Pancreas (tissue), 10 donors: ENCODE data around the gene PITX1. TPM values are rescaled to one million over a fixed set of nuclear protein-coding genes. Genes with fewer than 3 reads are reported as not detected.

Experiments used
- ATAC-seq, 4 donors: fragments of 200-7000 bp; cut with Tn5 transposase; one replicate each; pipeline versions ENCODE4 v1.8.0 to v1.9.1; 2020; ENCODE audit warnings: mild to moderate bottlenecking in 4 of 4, moderate library complexity in 4 of 4
- DNase-seq, 6 donors: peaks; one replicate each; pipeline ENCODE4 v3.0.0-alpha.2; 2020
- FAIRE-seq: peaks from 2 replicates; lab custom pipeline; 2012; peaks lifted over from hg19 to GRCh38; lab: Jason Lieb, UNC
- H3K27ac ChIP-seq, 4 donors: fragments of 200-600 bp; sonication (generic); 1 replicate in 3 of 4; 2 replicates in 1 of 4; pipeline versions ENCODE4 v1.5.0 to v1.8.0; 2020
- H3K27me3 ChIP-seq, 4 donors: fragments of 200-600 bp; one replicate each; pipeline ENCODE4 v1.8.0; 2021
- H3K36me3 ChIP-seq, 3 donors: fragments of 200-600 bp; sonication (generic) in 1 of 3; one replicate each; pipeline versions ENCODE4 v1.5.0 to v1.8.0; 2020 to 2021
- H3K4me1 ChIP-seq, 3 donors: fragments of 200-600 bp; one replicate each; pipeline ENCODE4 v1.8.0; 2021
- H3K4me3 ChIP-seq, 4 donors: fragments of 200-600 bp; sonication (generic) in 2 of 4; one replicate each; pipeline versions ENCODE4 v1.5.0 to v1.8.0; 2020 to 2021
- H3K9me3 ChIP-seq, 4 donors: fragments of 200-600 bp; one replicate each; pipeline ENCODE4 v1.8.0; 2021
- CTCF ChIP-seq, 4 donors: fragments of 200-600 bp; sonication (generic) in 3 of 4; IDR thresholded peaks; one replicate each; pipeline versions ENCODE4 v1.5.0 to v1.8.0; 2021; ENCODE audit warnings: antibody characterized with exemption in 4 of 4
- WGBS, 2 donors: extraction: QIAGEN DNeasy Blood & Tissue Kit; methylation state at CpG; one replicate each; pipeline ENCODE4 v1.1.7; 2013; 5-methylcytosine and 5-hydroxymethylcytosine counted together
- intact Hi-C, 3 donors: fragments of 100-400 bp; cut with DNase I; formaldehyde crosslinking; loops; one replicate each; pipeline versions ENCODE4 v1.11.1 to v1.14.2; 2022
- polyA plus RNA-seq, 2 donors: library from polyadenylated mRNA; stranded (reverse); fragments of 200-250 nt; gene quantifications; one replicate each; pipeline ENCODE4 v1.2.3, GENCODE V29; 2013
- total RNA-seq, 6 donors: library from RNA; stranded (reverse); fragmentation: NEBNext Ultra II Directional in 4 of 6; extraction: Animal tissue kit (Norgen Biotek cat#: 25700) in 4 of 6; gene quantifications; one replicate each; pipeline versions ENCODE4 v1.2.1 to v1.2.4, GENCODE V29; 2021 to 2023
- donor health status: healthy with polysubstance abuse.
- donor health status: DM: no; HTN: no; CAD: no; lungs with moderate emphysema.
- donor health status: DM: no; HTN: no; CAD: no.
- donor health status: control.
- donor health status: control.
- donor health status: Bipolar disorder and iron deficiency.
- donor health status: DM: yes; HTN: yes; CAD: no.
- donor health status: DM: no; HTN: no; CAD: no.
- donor health status: DM: no; HTN: no; CAD: no.
- donor health status: DM: yes; HTN: yes; CAD: no.

The PITX1 gene
- total and polyA plus RNA-seq, 8 donors: 0.12 to 0.28 (median 0.17) TPM; not detected in 4

DNA sequence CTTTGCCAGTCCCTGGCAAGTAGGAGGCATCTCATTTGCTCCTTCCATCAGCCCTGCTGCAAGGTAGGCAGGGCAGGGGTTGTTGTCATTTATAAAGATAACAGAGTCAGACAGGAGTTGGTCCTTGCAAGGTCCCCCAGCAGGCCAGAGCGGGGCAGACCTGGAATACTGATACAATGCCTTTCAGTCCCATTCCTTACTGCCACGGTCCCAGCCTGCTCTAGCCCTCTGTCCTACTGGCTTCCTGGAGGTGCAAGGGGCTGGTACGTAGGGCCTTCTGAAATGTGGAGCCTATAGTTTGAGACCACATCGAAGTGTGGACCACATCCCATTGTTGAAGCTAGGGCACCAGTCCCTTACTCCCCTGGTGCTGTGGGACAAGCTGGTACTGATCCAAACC, 42.8 kb upstream of the PITX1 start:
- H3K9me3 ChIP-seq: no peaks in the 10 kb centered on the region
- DNase-seq (peak in 1 of 6 donors; percentile 17), FAIRE-seq (no peak), ATAC-seq (no peak)
- intact Hi-C loops: no loop called here
- H3K27ac ChIP-seq: no peak overlapping the region
- no peak for TF ChIP-seq CTCF (IDR thresholded peaks at IDR 0.05)
- H3K4me3 ChIP-seq: no peak overlapping the region
- H3K4me1 ChIP-seq: no peaks in the 10 kb centered on the region
- 71% methylated on average over 4 of the region's 4 CpGs for WGBS, 2 donors
- no peaks in the 10 kb centered on the region for H3K36me3 ChIP-seq
- no peaks in the 10 kb centered on the region for H3K27me3 ChIP-seq

GRCh38 chr5:135076051-135076491, 42.0 kb upstream of the PITX1 start:
- no peak for TF ChIP-seq CTCF (IDR thresholded peaks at IDR 0.05)
- H3K4me3 ChIP-seq: no peak overlapping the region
- DNase-seq: peak in 1 of 6 donors; percentile 22
- H3K36me3 ChIP-seq: no peaks in the 10 kb centered on the region
- intact Hi-C loops: no loop called here
- no peak for ATAC-seq
- 73 to 74% methylated on average over 12 of the region's 12 CpGs for WGBS, 2 donors
- no peak for FAIRE-seq
- H3K27ac ChIP-seq: no peak overlapping the region
- H3K9me3 ChIP-seq: no peaks in the 10 kb centered on the region
- H3K27me3 ChIP-seq: no peaks in the 10 kb centered on the region
- no peaks in the 10 kb centered on the region for H3K4me1 ChIP-seq

GRCh38 chr5:135075621-135076020, 41.6 kb upstream of the PITX1 start:
- TF ChIP-seq CTCF (IDR thresholded peaks at IDR 0.05): no peak
- Histone ChIP-seq H3K4me3 (no peak overlapping the region), H3K9me3 (no peaks in the 10 kb centered on the region), H3K27me3 (no peaks in the 10 kb centered on the region), H3K4me1 (no peaks in the 10 kb centered on the region), H3K36me3 (no peaks in the 10 kb centered on the region), H3K27ac (no peak overlapping the region)
- intact Hi-C loops: no loop called here
- DNase-seq (no peak), ATAC-seq (no peak), FAIRE-seq (no peak)
- WGBS, 2 donors: 50 to 58% methylated on average over 4 of the region's 4 CpGs

GRCh38 chr5:135073761-135074345, 39.8 kb upstream of the PITX1 start:
- intact Hi-C loops: no loop called here
- TF ChIP-seq CTCF (IDR thresholded peaks at IDR 0.05): no peak
- ATAC-seq: peak in 1 of 4 donors; percentile 27
- H3K4me1 ChIP-seq: no peaks in the 10 kb centered on the region
- peak in 1 of 6 donors; percentile 20 for DNase-seq
- H3K9me3 ChIP-seq: no peaks in the 10 kb centered on the region
- no peak overlapping the region for H3K27ac ChIP-seq
- no peak overlapping the region for H3K4me3 ChIP-seq
- H3K36me3 ChIP-seq: no peaks in the 10 kb centered on the region
- WGBS, 2 donors: 59% methylated on average over 7 to 8 of the region's 8 CpGs
- FAIRE-seq: no peak
- H3K27me3 ChIP-seq: no peaks in the 10 kb centered on the region
